Measurements from ENCODE around the gene YY1.
A peak's percentile ranks its signal among the peaks of the same experiment; 100 is the strongest.

Gene YY1

DNA sequence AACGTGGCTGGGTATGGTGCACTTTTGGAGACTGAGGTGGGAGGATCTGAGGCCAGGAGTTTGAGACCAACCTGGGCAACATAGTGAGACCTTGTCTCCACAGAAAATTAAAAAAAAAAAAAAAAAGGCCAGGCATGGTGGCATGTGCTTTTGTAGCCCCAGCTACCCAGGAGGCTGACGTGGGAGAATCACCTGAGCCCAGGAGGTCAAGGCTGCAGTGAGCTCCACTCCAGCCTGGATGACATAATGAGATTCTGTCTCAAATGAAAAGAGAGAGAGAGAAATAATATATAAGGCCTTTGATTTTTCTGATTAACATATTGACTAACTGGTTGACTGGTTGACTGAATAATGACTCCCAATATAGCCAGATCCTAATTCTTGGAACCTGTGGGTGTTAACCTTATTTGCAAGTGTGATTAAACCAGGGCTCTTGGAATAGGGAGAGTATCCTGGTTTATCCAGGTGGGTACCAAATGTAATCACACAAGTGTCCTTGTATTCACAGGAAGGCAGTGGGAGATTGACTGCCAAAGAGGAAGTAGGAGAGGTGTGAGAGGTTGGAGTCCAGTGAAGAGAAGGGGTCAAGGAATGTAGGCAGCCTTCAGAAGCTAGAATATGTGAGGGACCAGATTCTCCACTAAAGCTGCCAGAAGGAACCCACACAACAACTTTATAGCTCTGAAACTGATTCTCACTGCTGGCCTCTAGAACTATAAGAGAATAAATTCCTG, 12.0 kb downstream of the YY1 start:
- no peak for TF ChIP-seq GATA1 (IDR thresholded peaks at IDR 0.05; ENCODE audit: low read depth, low read length)
- no peak for DNase-seq

DNA sequence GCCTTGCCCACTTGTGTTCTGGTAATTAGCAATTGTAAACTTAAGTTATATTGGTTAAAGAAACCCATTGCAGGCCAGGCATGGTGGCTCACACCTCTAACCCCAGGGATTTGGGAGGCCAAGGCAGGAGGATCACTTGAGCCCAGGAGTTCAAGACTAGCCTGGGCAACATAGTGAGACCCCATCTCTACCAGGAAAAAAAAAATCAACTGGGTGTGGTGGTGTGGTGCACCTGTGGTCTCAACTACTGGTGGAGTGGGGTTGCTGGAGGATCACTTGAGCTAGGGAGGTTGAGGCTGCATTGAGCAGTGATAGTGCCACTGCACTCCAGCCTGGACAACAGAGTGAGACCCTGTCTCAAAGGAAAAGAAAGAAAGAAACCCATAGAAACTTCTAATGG, 13.7 kb downstream of the YY1 start:
- TF ChIP-seq GATA1 (IDR thresholded peaks at IDR 0.05; ENCODE audit: low read depth, low read length) (no peak), POLR2A (IDR thresholded peaks at IDR 0.05; ENCODE audit: low read length) (no peak)

DNA sequence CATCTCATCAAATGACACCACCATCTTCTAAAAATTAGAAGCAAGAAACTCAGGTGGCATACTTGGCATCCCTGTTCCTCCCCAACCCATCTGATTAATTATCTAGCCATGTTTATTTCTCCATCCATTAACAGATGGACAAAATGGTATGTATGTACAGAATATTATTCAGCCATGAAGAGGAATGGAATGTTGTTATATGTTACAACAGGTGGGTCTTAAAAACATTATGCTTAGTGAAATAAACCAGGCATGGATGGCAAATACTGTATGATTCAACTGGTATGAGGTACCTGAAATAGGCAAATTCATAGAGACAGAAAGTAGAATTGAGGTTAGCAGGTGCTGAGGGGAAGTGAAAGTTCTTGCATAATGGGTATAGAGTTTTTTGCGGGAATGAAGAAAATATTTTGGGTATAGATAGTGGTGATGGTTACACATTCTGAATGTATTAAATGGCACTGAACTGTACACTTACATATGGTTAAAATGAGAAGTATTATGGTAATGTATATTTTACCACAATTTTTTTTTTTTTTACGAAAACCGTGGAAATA, 17.5 kb downstream of the YY1 start:
- TF ChIP-seq GATA1 (IDR thresholded peaks at IDR 0.05; ENCODE audit: low read depth, low read length) (no peak), POLR2A (IDR thresholded peaks at IDR 0.05; ENCODE audit: low read length) (no peak)
- no peak for DNase-seq

More for the DNA sequence above, 13.7 kb downstream of the YY1 start:
- no peak for DNase-seq

GRCh38 chr14:100261621-100262020, 22.7 kb downstream of the YY1 start:
- TF ChIP-seq POLR2A (IDR thresholded peaks at IDR 0.05; ENCODE audit: low read length) (no peak), GATA1 (IDR thresholded peaks at IDR 0.05; ENCODE audit: low read depth, low read length) (no peak)
- no peak for DNase-seq

DNA sequence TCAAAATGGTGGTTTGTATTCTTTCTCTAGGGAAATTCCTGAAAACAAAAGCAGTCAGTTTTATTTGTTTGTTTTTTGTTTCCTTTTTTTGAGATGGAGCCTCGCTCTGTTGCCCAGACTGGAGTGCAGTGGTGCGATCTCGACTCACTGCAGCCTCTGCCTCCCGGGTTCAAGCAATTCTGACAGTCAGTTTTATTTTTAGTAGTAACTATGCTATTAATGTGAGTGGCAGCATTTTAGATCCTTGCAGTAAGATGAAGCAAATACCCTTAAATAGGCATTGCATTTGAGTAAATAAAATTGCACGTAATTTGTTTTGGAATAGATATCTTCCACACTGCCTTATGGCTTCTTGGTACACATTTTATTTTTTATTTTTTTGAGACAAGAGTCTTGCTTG, 23.6 kb downstream of the YY1 start:
- DNase-seq, result no peak
- TF ChIP-seq POLR2A (IDR thresholded peaks at IDR 0.05; ENCODE audit: low read length) (no peak), GATA1 (IDR thresholded peaks at IDR 0.05; ENCODE audit: low read depth, low read length) (no peak)

DNA sequence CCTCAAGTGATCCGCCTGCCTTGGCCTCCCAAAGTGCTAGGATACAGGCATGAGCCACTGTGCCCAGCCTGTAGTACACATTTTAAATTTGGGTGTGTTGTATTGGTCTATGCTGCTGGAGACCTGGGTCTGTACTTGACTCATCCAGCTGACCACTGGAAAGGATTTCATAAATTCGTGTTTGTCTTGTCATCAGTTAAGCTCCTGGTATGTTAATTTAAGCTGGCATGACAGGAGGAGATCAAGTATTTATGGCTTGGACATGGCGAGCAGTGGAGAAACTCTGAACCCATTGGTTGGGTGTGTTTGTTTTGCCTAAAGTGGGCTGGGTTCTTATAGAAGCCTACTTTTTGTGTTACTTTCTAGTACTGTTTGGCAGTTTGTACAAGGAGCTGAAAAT, 24.2 kb downstream of the YY1 start:
- DNase-seq, result no peak
- TF ChIP-seq POLR2A (IDR thresholded peaks at IDR 0.05; ENCODE audit: low read length), result no peak
- no peak for TF ChIP-seq GATA1 (IDR thresholded peaks at IDR 0.05; ENCODE audit: low read depth, low read length)

DNA sequence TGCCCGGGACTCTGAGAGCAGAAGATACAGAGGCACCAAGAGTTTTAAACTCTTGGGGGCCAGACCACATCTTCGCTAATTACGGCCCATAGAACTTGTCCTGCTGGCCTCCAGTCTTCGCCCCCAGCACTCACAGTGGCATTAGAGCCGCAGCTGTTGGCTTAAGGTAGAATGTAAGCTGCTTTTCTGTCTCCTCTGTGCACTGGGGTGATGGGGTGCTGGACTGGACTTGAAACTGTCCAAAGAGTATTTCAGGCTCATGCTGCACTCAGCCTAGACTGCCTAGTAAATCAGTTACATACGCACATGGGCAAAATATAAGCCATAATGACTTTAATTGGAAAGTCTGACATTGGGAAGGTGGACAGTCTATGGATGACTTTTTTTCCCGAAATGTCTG, 29.0 kb downstream of the YY1 start:
- TF ChIP-seq POLR2A (IDR thresholded peaks at IDR 0.05; ENCODE audit: low read length) (no peak), GATA1 (IDR thresholded peaks at IDR 0.05; ENCODE audit: low read depth, low read length) (no peak)
- DNase-seq, result no peak

GRCh38 chr14:100268591-100269207, 29.8 kb downstream of the YY1 start:
- TF ChIP-seq POLR2A (IDR thresholded peaks at IDR 0.05; ENCODE audit: low read length), result no peak
- no peak for TF ChIP-seq GATA1 (IDR thresholded peaks at IDR 0.05; ENCODE audit: low read depth, low read length)

GRCh38 chr14:100271247-100271939, 32.4 kb downstream of the YY1 start:
- DNase-seq, result peak; percentile 33 to 49

More at GRCh38 chr14:100268591-100269207, 29.8 kb downstream of the YY1 start:
- DNase-seq, result no peak

DNA sequence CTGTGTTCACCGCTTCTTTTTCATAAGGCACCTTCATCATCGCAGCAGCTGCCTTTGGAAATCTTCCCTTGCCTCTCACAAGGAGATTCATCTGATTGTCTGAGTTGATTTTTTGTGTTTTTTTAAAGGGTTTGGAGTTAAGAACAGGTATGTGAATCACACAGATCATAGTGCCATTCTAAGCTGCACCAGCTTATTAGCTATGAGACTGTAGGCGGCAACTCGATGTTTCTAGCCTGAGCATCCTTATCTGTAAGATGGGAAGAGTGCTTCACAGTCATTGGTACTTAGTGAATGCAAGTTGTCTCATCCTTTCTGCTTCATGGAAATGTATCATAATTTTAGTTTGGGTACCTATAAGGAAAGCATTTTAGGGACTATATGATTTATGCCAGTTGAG, 35.3 kb downstream of the YY1 start:
- no peak for DNase-seq
- TF ChIP-seq POLR2A (IDR thresholded peaks at IDR 0.05; ENCODE audit: low read length), result no peak
- TF ChIP-seq GATA1 (IDR thresholded peaks at IDR 0.05; ENCODE audit: low read depth, low read length), result no peak

More at GRCh38 chr14:100271247-100271939, 32.4 kb downstream of the YY1 start:
- TF ChIP-seq GATA1 (IDR thresholded peaks at IDR 0.05; ENCODE audit: low read depth, low read length), result no peak
- no peak for TF ChIP-seq POLR2A (IDR thresholded peaks at IDR 0.05; ENCODE audit: low read length)

DNA sequence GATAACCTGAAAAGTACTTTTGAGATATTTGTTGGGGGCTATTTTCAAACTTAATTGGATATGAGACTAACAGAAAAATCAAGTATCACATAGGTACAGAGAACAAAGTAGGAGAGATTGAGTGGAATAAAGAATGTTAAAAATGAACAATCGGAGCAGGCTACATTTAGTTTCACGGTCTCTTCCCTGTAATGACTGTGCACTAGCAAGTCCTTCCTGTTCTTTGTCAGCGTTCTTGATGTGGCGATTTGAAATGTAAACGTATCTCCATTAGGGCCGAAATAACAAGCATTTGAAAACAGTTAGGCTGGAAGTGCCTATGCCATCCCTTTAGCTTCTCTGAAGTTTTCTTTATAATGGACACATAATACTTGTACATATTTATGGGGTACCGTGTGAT, 36.3 kb downstream of the YY1 start:
- DNase-seq, result no peak
- TF ChIP-seq POLR2A (IDR thresholded peaks at IDR 0.05; ENCODE audit: low read length) (no peak), GATA1 (IDR thresholded peaks at IDR 0.05; ENCODE audit: low read depth, low read length) (no peak)

- no peak for TF ChIP-seq GATA1 (IDR thresholded peaks at IDR 0.05; ENCODE audit: low read depth, low read length)
- no peak for TF ChIP-seq POLR2A (IDR thresholded peaks at IDR 0.05; ENCODE audit: low read length)
- DNase-seq, result no peak
Observed at GRCh38 chr14:100278702-100279101, 39.8 kb downstream of the YY1 start.

GRCh38 chr14:100279133-100279532, 40.2 kb downstream of the YY1 start:
- no peak for TF ChIP-seq GATA1 (IDR thresholded peaks at IDR 0.05; ENCODE audit: low read depth, low read length)
- TF ChIP-seq POLR2A (IDR thresholded peaks at IDR 0.05; ENCODE audit: low read length), result no peak
- DNase-seq, result no peak

DNA sequence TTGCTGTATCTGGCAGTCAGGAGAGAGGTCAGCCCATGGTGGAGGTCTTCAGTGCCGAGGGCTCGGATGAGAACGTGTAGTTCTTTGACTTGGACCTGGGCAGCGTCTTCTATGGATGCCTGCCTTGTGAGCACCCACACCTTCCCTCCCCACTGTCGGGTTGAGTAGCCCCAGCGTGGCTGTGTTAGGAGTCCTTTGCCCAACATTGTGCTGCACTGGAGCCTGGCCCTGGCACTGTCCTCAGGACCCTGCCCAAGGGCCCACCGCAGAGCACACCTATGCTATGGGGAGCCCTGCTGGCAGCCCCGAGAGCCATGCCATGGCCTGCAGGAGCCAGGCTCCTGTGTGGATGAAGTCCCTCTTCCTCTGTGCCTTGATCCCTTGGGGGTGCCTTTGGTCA, 40.6 kb downstream of the YY1 start:
- TF ChIP-seq GATA1 (IDR thresholded peaks at IDR 0.05; ENCODE audit: low read depth, low read length), result no peak
- TF ChIP-seq POLR2A (IDR thresholded peaks at IDR 0.05; ENCODE audit: low read length), result no peak
- DNase-seq, result no peak
